SK-N-MC (cell line): ENCODE results near the gene AKT1S1.

ENCODE experiments used
- DNase-seq: peaks from one replicate; pipeline ENCODE4 v3.0.0-alpha.2; 2011; ENCODE audit warnings: low read depth, low spot score
- H3K27ac ChIP-seq: fragments of 200-600 bp; sonication (generic); 2 replicates; pipeline ENCODE4 v1.5.1; 2016; ENCODE audit warnings: mixed run types
- H3K36me3 ChIP-seq: fragments of 200-600 bp; sonication (generic); 2 replicates; pipeline ENCODE4 v1.6.1; 2017; ENCODE audit warnings: antibody characterized with exemption, low read length, mixed read lengths; ENCODE audit not compliant: insufficient read depth
- H3K4me3 ChIP-seq: fragments of 200-600 bp; sonication (generic); 2 replicates; pipeline ENCODE4 v1.5.1; 2016
- H3K9ac ChIP-seq: fragments of 200-600 bp; sonication (generic); 2 replicates; pipeline ENCODE4 v1.8.0; 2017; ENCODE audit warnings: mixed run types, mixed read lengths; ENCODE audit not compliant: insufficient read length
- H3K9me3 ChIP-seq: fragments of 200-600 bp; sonication (generic); 2 replicates; pipeline ENCODE4 v1.6.1; 2017; ENCODE audit warnings: low read depth, mild to moderate bottlenecking, antibody characterized with exemption, low read length, moderate library complexity, mixed read lengths
- EZH2 ChIP-seq: fragments of 200-600 bp; sonication (generic); IDR thresholded peaks from one replicate; pipeline ENCODE4 v1.6.1; 2017; ENCODE audit warnings: antibody characterized with exemption
- FOXP2 ChIP-seq: optimal IDR thresholded peaks from 2 replicates; pipeline ENCODE3; 2011; ENCODE audit warnings: mild to moderate bottlenecking, moderate library complexity; ENCODE audit not compliant: insufficient read depth; ENCODE audit errors: extremely low read length, control extremely low read depth
- POLR2AphosphoS5 ChIP-seq: IDR thresholded peaks from 2 replicates; pipeline ENCODE4 v1.6.1; 2012; ENCODE audit warnings: mild to moderate bottlenecking, low read depth, low read length, borderline replicate concordance

AKT1S1 gene

GRCh38 chr19:49880162-49880869 lies 3.2 kb upstream of the AKT1S1 start:
- no peak overlapping the region for H3K27ac ChIP-seq
- no peak for DNase-seq
- TF ChIP-seq POLR2AphosphoS5 (no peak), FOXP2 (no peak), EZH2 (no peak)
- H3K9me3 ChIP-seq = no peaks in the 10 kb centered on the region
- H3K4me3 ChIP-seq = no peak overlapping the region
- peaks cover 55% of the 10 kb centered on the region for H3K36me3 ChIP-seq
- no peak overlapping the region for H3K9ac ChIP-seq

GRCh38 chr19:49879243-49879963 lies 2.2 kb upstream of the AKT1S1 start:
- no peak for DNase-seq
- Histone ChIP-seq H3K9me3 (no peaks in the 10 kb centered on the region), H3K4me3 (no peak overlapping the region), H3K27ac (no peak overlapping the region), H3K36me3 (peaks cover 50% of the 10 kb centered on the region), H3K9ac (no peak overlapping the region)
- TF ChIP-seq POLR2AphosphoS5 (no peak), FOXP2 (no peak), EZH2 (no peak)

- no peaks in the 10 kb centered on the region for H3K9me3 ChIP-seq
- TF ChIP-seq EZH2 (no peak), POLR2AphosphoS5 (no peak), FOXP2 (no peak)
- H3K36me3 ChIP-seq = peaks cover 43% of the 10 kb centered on the region
- DNase-seq = no peak
- H3K27ac ChIP-seq = no peak overlapping the region
- peak overlapping the region; percentile 100 for H3K4me3 ChIP-seq
- peak overlapping the region; percentile 93 for H3K9ac ChIP-seq
Observed at GRCh38 chr19:49878744-49879070, 1.6 kb upstream of the AKT1S1 start.

GRCh38 chr19:49877879-49878743 lies 956 bp upstream of the AKT1S1 start:
- Histone ChIP-seq H3K9ac (peak overlapping the region; percentile 93), H3K9me3 (no peaks in the 10 kb centered on the region), H3K27ac (peak overlapping the region; percentile 99), H3K4me3 (peak overlapping the region; percentile 100), H3K36me3 (peaks cover 37% of the 10 kb centered on the region)
- TF ChIP-seq POLR2AphosphoS5 (no peak; the same call in none of the 2 replicates), FOXP2 (peak; percentile 32), EZH2 (no peak)
- peak; percentile 86 for DNase-seq

- Histone ChIP-seq H3K4me3 (peak overlapping the region; percentile 100), H3K36me3 (peaks cover 23% of the 10 kb centered on the region), H3K9me3 (no peaks in the 10 kb centered on the region), H3K27ac (peak overlapping the region; percentile 99), H3K9ac (peak overlapping the region; percentile 100)
- TF ChIP-seq POLR2AphosphoS5 = peak; percentile 39
- TF ChIP-seq FOXP2 = peak; percentile 90
- no peak for TF ChIP-seq EZH2
- peak; percentile 97 for DNase-seq
Observed at GRCh38 chr19:49876422-49877019, 634 bp downstream of the AKT1S1 start.

- DNase-seq = no peak
- Histone ChIP-seq H3K9me3 (no peaks in the 10 kb centered on the region), H3K36me3 (peaks cover 23% of the 10 kb centered on the region), H3K27ac (peak overlapping the region; percentile 99), H3K4me3 (peak overlapping the region; percentile 100), H3K9ac (peak overlapping the region; percentile 100)
- TF ChIP-seq EZH2 (no peak), FOXP2 (no peak), POLR2AphosphoS5 (no peak; the same call in none of the 2 replicates)
Observed at GRCh38 chr19:49875857-49876421, 1.2 kb downstream of the AKT1S1 start.

GRCh38 chr19:49875177-49875576 lies 2.0 kb downstream of the AKT1S1 start:
- no peaks in the 10 kb centered on the region for H3K9me3 ChIP-seq
- peaks cover 15% of the 10 kb centered on the region for H3K36me3 ChIP-seq
- no peak for DNase-seq
- peak overlapping the region; percentile 100 for H3K9ac ChIP-seq
- H3K27ac ChIP-seq = no peak overlapping the region
- TF ChIP-seq EZH2 (no peak), FOXP2 (no peak), POLR2AphosphoS5 (no peak)
- peak overlapping the region; percentile 100 for H3K4me3 ChIP-seq
